ENCODE measurements around the gene HSPA12B. TPM values are rescaled to one million over a fixed set of nuclear protein-coding genes. Genes with fewer than 3 reads are reported as not detected.
"Not testable (repeated sequence)": the region's sequence is repeated elsewhere in the genome, so short reads cannot be mapped to it uniquely, and the experiment has no call there.

Gene HSPA12B
- total RNA-seq, 4 donors from 2014 or later, result 0.75 to 4.1 (median 2.7) TPM

GRCh38 chr20:3787324-3788014 is 55.0 kb downstream of the HSPA12B start:
- Histone ChIP-seq H3K36me3 (no peaks in the 10 kb centered on the region), H3K4me3 (peak overlapping the region in 1 of 4 donors; percentile 37), H3K4me1 (peaks cover 26 to 50% (median 38%) of the 10 kb centered on the region in 4 donors), H3K27ac (peak overlapping the region; percentile 26 to 63 (median 52)), H3K9me3 (no peaks in the 10 kb centered on the region), H3K27me3 (no peaks in the 10 kb centered on the region)
- no peak for DNase-seq
- WGBS, 2 donors (ENCODE audit: low coverage in 1 of 2), result 66 to 69% methylated on average over 5 of the region's 5 CpGs
- intact Hi-C loops (cut with DNase I; ENCODE audit: low total_unique reads), result loop anchor here (2.0 kb wide), 1 partner anchor 31 kb away; no protein-coding TSS in a partner anchor
- no peak for TF ChIP-seq EP300 (IDR thresholded peaks at IDR 0.05; ENCODE audit: low read depth)
- TF ChIP-seq, protein P1, sequence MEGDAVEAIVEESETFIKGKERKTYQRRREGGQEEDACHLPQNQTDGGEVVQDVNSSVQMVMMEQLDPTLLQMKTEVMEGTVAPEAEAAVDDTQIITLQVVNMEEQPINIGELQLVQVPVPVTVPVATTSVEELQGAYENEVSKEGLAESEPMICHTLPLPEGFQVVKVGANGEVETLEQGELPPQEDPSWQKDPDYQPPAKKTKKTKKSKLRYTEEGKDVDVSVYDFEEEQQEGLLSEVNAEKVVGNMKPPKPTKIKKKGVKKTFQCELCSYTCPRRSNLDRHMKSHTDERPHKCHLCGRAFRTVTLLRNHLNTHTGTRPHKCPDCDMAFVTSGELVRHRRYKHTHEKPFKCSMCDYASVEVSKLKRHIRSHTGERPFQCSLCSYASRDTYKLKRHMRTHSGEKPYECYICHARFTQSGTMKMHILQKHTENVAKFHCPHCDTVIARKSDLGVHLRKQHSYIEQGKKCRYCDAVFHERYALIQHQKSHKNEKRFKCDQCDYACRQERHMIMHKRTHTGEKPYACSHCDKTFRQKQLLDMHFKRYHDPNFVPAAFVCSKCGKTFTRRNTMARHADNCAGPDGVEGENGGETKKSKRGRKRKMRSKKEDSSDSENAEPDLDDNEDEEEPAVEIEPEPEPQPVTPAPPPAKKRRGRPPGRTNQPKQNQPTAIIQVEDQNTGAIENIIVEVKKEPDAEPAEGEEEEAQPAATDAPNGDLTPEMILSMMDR (IDR thresholded peaks at IDR 0.05), result no peak
- TF ChIP-seq POLR2A (IDR thresholded peaks at IDR 0.05), result no peak
- no peak for TF ChIP-seq POLR2AphosphoS5 (IDR thresholded peaks at IDR 0.05)
- in situ Hi-C loops (cut with MboI; ENCODE audit: low pct_ligation_motif_present in 1 of 4, low pct_unique_long_range_greater_than_20kb in 1 of 4, low sequenced_read_pairs in 3 of 4), result no loop called here

GRCh38 chr20:3788685-3789155 is 56.2 kb downstream of the HSPA12B start:
- Histone ChIP-seq H3K36me3 (no peaks in the 10 kb centered on the region), H3K27ac (peak overlapping the region; percentile 26 to 63 (median 52)), H3K9me3 (no peaks in the 10 kb centered on the region), H3K4me3 (no peak overlapping the region), H3K4me1 (peaks cover 26 to 45% (median 36%) of the 10 kb centered on the region in 4 donors), H3K27me3 (no peaks in the 10 kb centered on the region)
- intact Hi-C loops (cut with DNase I; ENCODE audit: low total_unique reads) (no loop called here), in situ Hi-C loops (cut with MboI; ENCODE audit: low pct_ligation_motif_present in 1 of 4, low pct_unique_long_range_greater_than_20kb in 1 of 4, low sequenced_read_pairs in 3 of 4) (no loop called here)
- DNase-seq, result peak; percentile 74
- WGBS, 2 donors (ENCODE audit: low coverage in 1 of 2), result 12 to 33% methylated on average over 4 of the region's 4 CpGs
- TF ChIP-seq POLR2AphosphoS5 (IDR thresholded peaks at IDR 0.05) (no peak), POLR2A (IDR thresholded peaks at IDR 0.05) (no peak), EP300 (IDR thresholded peaks at IDR 0.05; ENCODE audit: low read depth) (no peak)
- TF ChIP-seq, protein P1 (IDR thresholded peaks at IDR 0.05), result no peak

DNA sequence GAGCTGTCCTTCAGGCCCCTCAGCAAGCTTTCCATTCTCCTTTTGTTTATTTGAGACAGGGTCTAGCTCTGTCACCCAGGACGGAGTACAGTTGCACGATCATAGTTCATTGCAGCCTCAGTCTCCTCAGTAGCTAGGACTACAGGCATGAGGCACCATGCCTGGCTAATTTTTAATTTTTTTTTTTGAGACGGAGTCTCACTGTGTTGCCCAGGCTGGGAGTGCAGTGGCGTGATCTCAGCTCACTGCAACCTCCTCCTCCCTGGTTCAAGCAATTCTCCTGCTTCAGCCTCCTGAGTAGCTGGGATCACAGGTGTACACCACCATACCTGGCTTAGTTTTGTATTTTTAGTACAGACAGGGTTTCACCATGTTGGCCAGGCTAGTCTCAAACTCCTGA is 56.7 kb downstream of the HSPA12B start:
- Histone ChIP-seq H3K27ac (peak overlapping the region in 3 of 4 donors; percentile 26 to 63 (median 44)), H3K4me1 (peaks cover 23 to 40% (median 31%) of the 10 kb centered on the region in 4 donors)
- H3K4me3 ChIP-seq; DNase-seq; H3K36me3 ChIP-seq; in situ Hi-C loops (cut with MboI; ENCODE audit: low pct_ligation_motif_present in 1 of 4, low pct_unique_long_range_greater_than_20kb in 1 of 4, low sequenced_read_pairs in 3 of 4); H3K9me3 ChIP-seq; H3K27me3 ChIP-seq; intact Hi-C loops (cut with DNase I; ENCODE audit: low total_unique reads): not testable (repeated sequence)
- whole genome bisulfite sequencing, 2 donors (ENCODE audit: low coverage in 1 of 2), result 80 to 93% methylated on average over 2 to 4 of the region's 4 CpGs

GRCh38 chr20:3794168-3794567 is 61.7 kb downstream of the HSPA12B start:
- H3K9me3 ChIP-seq; in situ Hi-C loops (cut with MboI; ENCODE audit: low pct_ligation_motif_present in 1 of 4, low pct_unique_long_range_greater_than_20kb in 1 of 4, low sequenced_read_pairs in 3 of 4); DNase-seq; H3K27me3 ChIP-seq; H3K36me3 ChIP-seq; H3K4me3 ChIP-seq; intact Hi-C loops (cut with DNase I; ENCODE audit: low total_unique reads): not testable (repeated sequence)
- 29 to 61% methylated on average over 1 of the region's 3 CpGs for WGBS, 2 donors (ENCODE audit: low coverage in 1 of 2)
- H3K27ac ChIP-seq, result peak overlapping the region in 1 of 4 donors; percentile 94
- peaks cover 16 to 32% (median 29%) of the 10 kb centered on the region in 4 donors for H3K4me1 ChIP-seq

- no peak for TF ChIP-seq POLR2AphosphoS5 (IDR thresholded peaks at IDR 0.05)
- no peak for TF ChIP-seq POLR2A (IDR thresholded peaks at IDR 0.05)
- TF ChIP-seq, protein P1 (IDR thresholded peaks at IDR 0.05), result no peak
- no peak for TF ChIP-seq EP300 (IDR thresholded peaks at IDR 0.05; ENCODE audit: low read depth)
- WGBS, 2 donors (ENCODE audit: low coverage in 1 of 2), result 81% methylated on average over 25 of the region's 25 CpGs; no CpG with 5 or more reads in 1 of the 2 donors
- peak overlapping the region in 3 of 4 donors; percentile 43 to 56 (median 52) for H3K4me3 ChIP-seq
Measured at GRCh38 chr20:3794701-3795420, 62.4 kb downstream of the HSPA12B start.

More at GRCh38 chr20:3794701-3795420, 62.4 kb downstream of the HSPA12B start:
- no peak for DNase-seq
- Histone ChIP-seq H3K36me3 (no peaks in the 10 kb centered on the region), H3K27me3 (no peaks in the 10 kb centered on the region), H3K9me3 (no peaks in the 10 kb centered on the region), H3K27ac (peak overlapping the region; percentile 89 to 97 (median 94)), H3K4me1 (peaks cover 18 to 39% (median 34%) of the 10 kb centered on the region in 4 donors)
- intact Hi-C loops (cut with DNase I; ENCODE audit: low total_unique reads) (no loop called here), in situ Hi-C loops (cut with MboI; ENCODE audit: low pct_ligation_motif_present in 1 of 4, low pct_unique_long_range_greater_than_20kb in 1 of 4, low sequenced_read_pairs in 3 of 4) (no loop called here)
